SKM-1 (cell line): ENCODE results near the gene PEA15.
A peak's percentile ranks its signal among the peaks of the same experiment; 100 is the strongest.

Experiments used
- DNase-seq: peaks from one replicate; lab custom pipeline; 2025; ENCODE audit not compliant: unreplicated experiment; lab: John Stamatoyannopoulos, UW

The PEA15 gene

GRCh38 chr1:160205242-160206035 is at the start of gene PEA15:
Gene PEA15 (plus strand): TSS chr1:160205384. CDS start chr1:160211545, 6,161 bp downstream.
- DNase-seq = peak; percentile 54

DNA sequence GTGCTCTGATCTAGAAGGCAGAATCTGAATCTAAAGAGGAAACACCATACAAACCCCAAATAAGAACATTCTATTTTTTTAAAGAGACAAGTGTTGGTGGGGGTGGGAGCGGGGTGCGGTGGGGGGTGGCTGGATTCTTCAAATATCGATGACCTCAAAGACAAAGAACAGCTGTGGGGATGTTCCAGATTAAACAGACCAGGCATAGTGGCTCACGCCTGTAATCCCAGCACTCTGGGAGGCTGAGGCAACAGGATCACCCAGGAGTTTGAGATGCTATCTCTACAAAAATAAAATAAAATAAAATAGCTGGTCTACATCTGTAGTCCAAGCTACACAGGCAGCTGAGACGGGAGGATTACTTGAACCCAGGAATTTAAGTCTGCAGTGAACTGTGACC is 48.8 kb upstream of the PEA15 start:
- DNase-seq = no peak

DNA sequence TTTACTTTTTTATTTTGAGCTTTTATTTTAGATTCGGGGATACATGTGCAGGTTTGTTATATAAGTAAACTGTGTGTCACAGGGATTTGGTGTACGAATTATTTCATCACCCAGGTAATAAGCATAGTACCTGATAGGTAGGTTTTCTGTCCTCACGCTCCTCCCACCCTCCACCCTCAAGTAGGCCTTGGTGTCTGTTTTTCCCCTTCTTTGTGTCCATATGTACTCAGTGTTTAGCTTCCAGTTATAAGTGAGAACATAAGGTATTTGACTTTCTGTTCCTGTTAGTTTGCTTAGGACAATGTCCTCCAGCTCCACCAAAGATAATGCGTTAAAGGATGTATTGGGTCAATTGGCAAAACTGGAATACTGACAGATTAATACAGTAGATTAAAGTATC is 48.0 kb upstream of the PEA15 start:
- no peak for DNase-seq

- DNase-seq = no peak
Observed at GRCh38 chr1:160158031-160158430, 47.2 kb upstream of the PEA15 start.

GRCh38 chr1:160158534-160158933 is 46.6 kb upstream of the PEA15 start:
- no peak for DNase-seq

DNA sequence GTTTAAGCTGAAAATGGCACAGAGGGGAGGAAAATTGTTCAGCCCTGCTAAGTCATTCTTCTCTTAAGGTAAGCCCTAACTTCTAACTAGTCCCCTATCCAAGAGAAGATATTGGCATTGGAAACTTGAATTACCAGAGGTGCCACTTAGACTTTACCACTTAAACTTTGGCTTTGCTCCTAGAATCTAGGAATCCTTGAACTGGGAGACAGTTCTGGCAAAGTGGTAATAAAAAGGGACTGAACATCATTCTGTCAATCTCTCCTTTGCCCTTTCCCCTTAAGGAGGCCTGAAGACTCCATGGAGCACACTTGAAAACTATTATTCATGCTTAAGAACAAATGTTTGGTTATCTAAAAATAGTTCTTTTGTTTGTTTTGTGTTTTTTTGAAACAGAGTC is 45.3 kb upstream of the PEA15 start:
- no peak for DNase-seq

DNA sequence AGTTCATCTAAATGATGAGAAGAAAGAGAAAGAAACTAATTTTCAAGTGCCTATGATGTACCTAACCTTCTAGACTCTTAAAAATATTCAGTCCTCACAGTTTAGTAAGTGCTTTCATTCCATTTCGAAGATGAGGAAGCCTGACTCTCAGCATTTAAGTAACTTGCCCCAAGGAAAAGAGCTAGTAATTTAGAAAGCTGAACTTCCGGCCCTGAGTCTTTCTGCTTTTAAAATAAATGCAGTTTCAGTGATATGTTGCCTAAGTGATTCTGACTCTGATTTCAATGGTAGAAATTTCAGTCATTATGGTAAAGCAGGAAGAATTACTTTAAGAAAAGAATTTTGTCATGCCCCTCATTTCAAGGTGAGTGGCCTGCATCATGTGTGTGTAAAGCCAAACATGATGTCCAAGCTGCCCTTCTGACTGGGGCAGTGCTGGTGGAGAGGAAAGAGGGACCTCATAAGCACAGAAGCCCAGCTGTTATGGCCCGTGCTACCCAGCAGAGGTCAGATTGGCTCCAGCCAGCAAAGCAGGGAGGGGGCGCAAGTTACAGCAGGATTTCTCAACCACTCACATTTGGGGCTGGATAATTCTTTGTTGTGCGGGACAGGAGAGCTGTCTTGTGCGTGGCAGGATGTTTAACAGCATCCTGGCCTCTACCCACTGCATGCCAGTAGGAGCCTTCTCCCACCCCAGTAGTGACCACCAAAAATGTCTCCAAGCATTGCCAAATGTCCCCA is 43.0 kb upstream of the PEA15 start:
- no peak for DNase-seq

GRCh38 chr1:160162931-160163330 is 42.3 kb upstream of the PEA15 start:
- no peak for DNase-seq

- no peak for DNase-seq
Observed at GRCh38 chr1:160163615-160164014, 41.6 kb upstream of the PEA15 start.

DNA sequence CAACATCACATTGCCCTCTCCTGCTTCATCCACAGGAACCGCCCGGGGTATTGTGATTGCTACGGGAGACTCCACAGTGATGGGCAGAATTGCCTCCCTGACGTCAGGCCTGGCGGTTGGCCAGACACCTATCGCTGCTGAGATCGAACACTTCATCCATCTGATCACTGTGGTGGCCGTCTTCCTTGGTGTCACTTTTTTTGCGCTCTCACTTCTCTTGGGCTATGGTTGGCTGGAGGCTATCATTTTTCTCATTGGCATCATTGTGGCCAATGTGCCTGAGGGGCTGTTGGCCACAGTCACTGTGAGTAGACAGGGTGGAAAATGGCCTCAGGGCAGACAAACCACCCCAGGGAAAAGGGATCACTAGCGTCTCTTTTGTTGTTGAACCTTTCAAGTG is 41.1 kb upstream of the PEA15 start:
- DNase-seq = no peak

GRCh38 chr1:160166166-160166868 is 38.9 kb upstream of the PEA15 start:
- no peak for DNase-seq

- DNase-seq = no peak
Observed at GRCh38 chr1:160167056-160167455, 38.1 kb upstream of the PEA15 start.

DNA sequence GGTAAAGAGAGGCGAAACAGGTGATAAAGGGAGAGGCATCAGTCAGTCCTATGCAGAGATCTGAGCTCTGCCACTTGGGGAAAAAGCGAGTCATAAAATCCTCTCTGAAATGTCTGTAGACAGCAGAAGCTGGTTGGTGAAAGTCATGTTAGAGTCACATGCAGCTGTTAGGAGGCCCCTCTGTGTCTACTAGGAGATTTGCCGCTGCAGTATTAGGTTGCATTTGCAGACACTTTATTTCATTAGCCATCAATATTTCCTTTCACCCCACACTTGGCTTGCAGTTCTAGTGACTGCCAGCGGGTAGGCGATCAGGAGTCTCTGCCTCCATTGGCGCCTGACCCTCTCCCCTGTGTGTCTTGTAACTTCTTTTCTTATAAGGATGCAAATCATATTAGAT is 37.6 kb upstream of the PEA15 start:
- no peak for DNase-seq

DNA sequence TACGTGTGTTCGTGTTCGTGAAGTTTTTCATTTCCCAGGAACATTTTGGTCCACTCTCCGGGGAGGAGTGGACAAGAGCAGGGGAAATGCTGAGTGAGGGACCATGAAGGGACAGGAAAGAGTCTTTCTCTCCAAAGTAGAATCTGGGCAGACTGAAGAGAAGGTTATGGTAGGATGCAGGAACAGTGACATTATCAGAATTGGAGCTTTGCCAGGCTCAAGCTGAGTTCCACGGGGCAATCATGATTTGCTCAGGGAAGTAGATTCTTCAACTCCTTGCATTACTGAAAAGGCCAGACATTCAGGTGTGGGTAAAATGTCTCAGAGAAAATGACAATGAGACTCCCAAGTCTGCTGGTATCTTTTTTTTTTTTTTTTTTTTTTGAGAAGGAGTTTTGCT is 37.2 kb upstream of the PEA15 start:
- no peak for DNase-seq

DNA sequence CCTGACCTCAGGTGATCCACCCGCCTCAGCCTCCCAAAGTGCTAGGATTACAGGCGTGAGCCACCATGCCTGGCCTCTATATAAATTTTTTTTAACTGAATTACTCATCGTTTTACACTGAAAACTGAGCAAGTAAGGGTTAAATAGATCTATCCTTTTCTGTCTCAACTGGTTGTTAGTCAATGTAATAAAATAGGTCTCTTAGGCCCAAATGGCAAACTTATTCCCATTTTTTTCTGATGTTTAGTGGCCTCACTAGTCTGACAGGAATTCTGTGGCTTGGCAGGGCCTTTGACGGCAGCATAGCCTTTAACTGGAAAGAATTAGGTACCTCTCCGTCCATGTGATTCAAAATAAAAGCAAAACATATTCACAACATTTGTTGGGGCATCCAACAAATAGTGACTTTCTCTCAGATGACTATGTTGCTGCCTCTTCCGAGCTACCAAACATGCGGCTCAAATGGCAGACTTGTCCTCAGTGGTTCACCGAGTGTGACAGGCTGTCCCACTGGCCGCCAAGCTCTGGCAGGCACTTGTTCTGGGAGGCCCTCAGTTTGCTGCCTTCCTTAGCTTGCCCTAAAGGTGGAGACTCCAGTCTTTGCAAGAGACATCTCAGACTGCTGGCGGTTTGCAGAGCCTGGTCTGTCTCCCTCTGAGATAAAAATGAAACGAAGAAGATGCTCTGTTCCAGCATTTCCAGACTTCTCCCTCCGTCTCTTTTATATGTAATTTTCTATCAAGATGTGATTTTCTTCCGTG is 36.4 kb upstream of the PEA15 start:
- no peak for DNase-seq

- DNase-seq = no peak
Observed at GRCh38 chr1:160169553-160170399, 35.4 kb upstream of the PEA15 start.

DNA sequence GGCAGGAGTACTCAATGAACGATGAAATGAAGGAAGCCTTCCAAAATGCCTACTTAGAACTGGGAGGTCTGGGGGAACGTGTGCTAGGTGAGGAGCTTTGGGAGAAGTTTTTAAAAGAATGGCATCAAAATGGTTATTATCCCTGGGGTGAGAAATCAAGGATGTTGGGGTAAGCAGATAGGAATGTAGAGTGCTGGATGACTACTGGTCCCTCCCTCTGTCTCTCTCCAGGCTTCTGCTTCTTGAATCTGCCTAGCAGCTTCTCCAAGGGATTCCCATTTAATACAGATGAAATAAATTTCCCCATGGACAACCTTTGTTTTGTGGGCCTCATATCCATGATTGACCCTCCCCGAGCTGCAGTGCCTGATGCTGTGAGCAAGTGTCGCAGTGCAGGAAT is 33.8 kb upstream of the PEA15 start:
- no peak for DNase-seq

- DNase-seq = no peak
Observed at GRCh38 chr1:160171980-160172379, 33.2 kb upstream of the PEA15 start.

GRCh38 chr1:160177231-160177630 is 28.0 kb upstream of the PEA15 start:
- DNase-seq = no peak

- DNase-seq = no peak
Observed at GRCh38 chr1:160177667-160178066, 27.5 kb upstream of the PEA15 start.
